ENCODE measurements around the gene MYO1E.
"Not testable (repeated sequence)": the region's sequence is repeated elsewhere in the genome, so short reads cannot be mapped to it uniquely, and the experiment has no call there.

Gene MYO1E

DNA sequence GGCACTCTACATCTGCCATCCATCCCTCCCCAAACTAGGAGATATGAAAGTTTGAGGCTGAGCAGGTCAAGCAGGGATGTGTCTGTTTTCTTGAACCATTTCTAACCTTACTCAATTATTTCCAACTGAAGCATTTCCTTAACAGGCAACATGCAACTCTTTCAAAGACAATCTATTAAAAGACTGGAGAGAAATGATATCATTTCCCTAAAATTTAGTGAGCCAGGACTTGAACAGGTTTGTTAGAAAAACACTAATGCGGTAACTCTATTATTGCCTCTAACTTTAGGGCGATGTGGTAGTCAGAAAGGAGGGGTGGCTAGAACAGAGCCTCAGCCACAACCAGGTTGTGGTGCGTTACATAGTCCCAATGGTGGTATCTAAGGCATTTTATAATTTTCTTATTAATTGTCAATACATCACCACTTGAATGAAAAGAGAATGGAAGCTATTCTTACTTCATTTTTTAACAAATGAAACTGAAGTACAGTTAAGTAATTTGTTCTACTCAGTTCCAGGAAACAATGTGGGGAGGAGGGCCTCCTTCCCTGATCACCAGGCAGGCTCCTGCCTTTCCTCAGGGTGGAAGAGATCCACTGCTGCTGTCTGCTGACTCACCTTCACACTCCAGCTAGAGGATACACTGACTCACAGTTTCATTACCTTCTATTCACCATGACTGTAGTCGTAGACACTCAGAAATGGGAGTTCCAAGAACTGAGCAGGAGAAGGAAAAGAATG is 22.8 kb downstream of the MYO1E start:
- DNase-seq = no peak

GRCh38 chr15:59347915-59348314 is 24.8 kb downstream of the MYO1E start:
- DNase-seq = no peak

GRCh38 chr15:59346951-59347350 is 25.7 kb downstream of the MYO1E start:
- DNase-seq = no peak

DNA sequence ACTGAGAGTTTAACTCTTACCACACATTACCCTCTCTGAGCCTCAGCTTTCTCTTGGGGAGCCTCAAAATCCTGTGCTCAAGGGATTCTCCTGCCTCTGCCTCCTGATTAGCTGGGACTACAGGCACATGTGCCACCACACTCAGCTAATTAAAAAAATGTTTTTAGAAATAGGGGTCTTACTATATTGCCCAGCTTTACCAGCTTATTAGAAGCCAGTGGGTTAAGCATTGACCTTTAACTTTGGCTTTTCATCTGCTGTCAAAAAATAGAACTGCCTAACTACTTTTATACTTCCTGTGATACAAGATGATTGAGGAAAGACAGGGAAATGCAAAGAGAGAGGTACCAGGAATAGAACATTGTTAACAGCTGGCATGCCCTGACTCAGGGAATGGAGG is 27.3 kb downstream of the MYO1E start:
- DNase-seq = no peak

DNA sequence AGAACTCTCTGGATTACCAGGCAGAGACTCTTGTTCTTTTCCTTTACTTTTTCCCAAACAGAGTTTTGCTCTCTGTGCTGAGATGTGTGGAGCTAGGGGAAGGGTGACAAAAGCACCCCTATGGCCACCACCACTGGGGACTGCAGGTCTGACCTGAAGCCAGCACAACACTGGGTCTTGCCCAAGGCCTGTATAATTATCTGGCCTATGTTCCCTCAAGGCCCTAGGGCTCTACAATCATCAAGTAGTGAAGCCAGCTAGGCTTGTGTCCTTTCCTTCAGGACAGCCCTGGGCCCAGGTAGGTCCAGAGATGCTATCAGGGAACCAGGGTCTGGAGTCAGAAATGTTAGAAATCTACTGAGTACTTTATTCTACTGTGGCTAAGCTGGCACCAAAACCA is 28.4 kb downstream of the MYO1E start:
- no peak for DNase-seq

DNA sequence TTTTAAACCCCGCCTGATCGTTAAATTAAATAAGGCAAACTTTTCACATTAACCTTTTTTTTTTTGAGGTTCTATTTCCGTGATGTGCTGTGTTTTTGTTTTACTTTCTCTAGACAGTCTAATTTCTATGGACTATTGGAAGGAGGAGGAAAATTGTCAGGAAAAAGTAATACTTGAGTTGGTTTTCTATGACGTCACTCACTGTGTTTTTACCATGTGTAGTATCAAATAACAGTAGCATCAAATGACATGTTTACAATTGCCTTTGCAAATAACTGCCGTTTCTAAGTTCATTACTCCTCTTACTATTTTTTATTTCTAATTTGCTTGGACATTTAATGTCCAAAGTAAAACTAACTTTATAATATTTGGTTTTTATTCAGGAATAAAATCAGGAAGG is 32.3 kb downstream of the MYO1E start:
- DNase-seq = no peak

DNA sequence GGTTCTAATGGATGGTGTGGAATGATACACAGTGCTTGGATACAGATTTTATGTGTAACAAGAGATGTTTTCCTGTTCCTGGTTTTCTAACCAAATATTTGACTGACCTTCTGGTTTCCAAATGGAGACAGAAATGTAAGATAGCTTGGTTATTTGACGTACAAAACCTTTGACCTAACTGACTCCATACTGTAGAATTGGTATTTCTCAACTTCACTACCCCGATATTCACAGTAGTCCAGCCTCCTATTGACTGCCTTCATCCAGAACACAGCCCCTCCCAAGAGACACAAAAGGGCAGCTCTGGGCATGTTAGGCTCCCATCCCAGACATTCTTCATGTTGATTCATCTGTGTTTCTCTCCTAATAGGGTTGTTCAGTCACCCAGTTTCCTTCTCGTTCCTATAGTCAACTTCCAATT is 33.4 kb downstream of the MYO1E start:
- DNase-seq = no peak

DNA sequence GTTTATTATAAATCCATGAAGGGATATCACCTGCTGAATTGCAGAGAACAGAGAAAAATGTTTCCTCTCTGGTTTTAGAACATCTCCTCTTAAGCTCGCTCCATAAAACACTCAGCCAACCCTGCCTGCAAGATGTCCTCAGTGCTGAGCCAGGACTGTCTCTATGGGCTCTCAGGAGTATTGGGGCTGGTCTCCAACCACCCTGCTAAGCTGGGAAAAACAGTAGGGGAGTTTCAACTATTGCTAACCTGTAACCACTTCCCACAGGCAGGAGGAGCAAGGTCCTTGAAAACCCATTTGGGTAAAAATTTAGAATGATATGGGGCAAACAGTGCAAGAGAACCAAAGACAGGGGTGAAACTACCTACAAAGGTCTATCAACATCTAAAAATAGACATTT is 34.3 kb downstream of the MYO1E start:
- DNase-seq = no peak

- not testable (repeated sequence) for DNase-seq
Observed at GRCh38 chr15:59336725-59337124, 35.9 kb downstream of the MYO1E start.

DNA sequence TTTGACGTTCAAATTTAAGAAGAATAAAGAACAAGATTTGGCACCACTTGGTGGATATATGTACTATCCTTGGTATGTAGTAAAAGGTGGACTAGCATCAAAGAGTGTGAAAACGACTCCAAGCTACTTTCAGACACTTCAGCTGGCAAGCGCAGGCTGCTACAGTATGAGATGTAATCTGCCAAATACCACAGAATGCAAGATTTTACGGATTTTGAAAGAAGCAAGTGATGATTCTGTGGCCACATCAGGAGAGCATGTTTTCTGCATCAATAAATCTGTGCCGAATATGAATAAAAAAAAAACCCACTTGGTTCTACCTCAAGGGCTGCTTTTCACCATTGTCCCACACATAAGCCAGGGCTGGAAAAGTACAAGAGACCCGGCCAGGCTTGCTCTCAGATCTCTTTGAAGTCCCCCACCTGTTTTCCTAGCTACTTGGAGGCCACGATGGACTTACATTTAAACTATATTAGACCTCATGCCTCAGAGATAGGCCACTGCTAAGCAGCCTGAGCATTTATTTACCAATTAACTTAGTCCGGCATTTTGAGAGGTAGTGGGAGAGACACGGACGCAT is 37.4 kb downstream of the MYO1E start:
- DNase-seq = no peak

- no peak for DNase-seq
Observed at GRCh38 chr15:59334076-59334415, 38.6 kb downstream of the MYO1E start.

- DNase-seq = no peak
Observed at GRCh38 chr15:59333401-59334075, 39.1 kb downstream of the MYO1E start.

- DNase-seq = no peak
Observed at GRCh38 chr15:59332009-59332408, 40.7 kb downstream of the MYO1E start.

- no peak for DNase-seq
Observed at GRCh38 chr15:59330649-59331048, 42.0 kb downstream of the MYO1E start.

- no peak for DNase-seq
Observed at GRCh38 chr15:59329570-59330350, 42.9 kb downstream of the MYO1E start.

DNA sequence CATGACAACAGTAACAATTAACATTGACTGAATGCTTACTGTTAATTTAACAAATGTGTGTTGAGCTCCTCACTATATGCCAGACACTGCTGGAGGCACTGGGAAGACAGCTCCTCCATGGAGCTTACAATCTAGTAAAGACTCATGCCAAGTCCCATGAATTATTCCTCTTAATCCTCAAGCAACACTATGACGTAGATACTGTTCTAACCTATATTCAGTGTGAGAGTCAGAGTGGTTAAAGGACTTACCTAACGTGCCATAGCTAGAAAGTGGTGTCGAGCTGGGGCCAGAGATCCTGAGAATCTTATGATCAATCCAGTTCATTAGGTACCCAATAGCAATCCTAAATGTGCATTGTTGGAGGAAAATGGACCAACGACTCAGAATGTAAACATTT is 43.6 kb downstream of the MYO1E start:
- no peak for DNase-seq

DNA sequence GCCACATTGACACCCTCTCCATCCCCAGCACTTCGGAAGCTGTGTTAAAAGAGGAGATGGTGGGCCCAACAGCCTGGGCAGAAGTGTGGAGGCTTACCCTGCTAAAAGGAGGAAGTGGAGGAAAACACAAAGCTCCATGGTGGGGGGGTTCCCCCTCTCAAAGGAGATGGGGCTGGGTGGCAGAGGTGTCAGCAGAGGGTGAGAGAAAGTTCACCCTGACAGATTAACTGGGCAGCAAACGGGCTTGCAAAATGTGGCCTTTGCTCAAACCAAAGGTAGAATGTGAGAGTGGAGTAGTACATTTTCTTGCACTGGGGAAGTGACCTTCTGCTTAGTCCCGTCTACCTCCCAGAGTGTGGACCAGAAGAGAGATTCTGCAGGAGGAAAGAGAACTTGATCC is 44.7 kb downstream of the MYO1E start:
- no peak for DNase-seq

DNA sequence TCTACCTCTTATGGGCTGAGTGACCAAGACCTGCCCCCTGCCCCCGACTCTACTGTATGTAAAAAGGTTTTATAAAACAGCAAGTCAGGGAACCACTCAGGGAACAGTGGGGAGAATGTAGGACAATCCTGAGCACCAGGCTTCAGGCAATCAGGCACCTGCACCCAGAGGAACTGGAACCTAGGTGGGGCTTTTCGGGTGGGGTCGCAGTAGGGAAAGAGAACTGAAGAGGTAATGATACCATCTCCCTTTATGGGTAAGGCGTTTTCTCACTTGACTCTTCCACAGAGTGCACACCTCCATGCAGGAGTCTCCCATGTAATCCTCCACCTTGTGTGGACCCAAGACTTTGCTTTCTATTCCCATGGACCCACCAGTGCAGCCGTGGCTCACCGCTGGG is 45.8 kb downstream of the MYO1E start:
- no peak for DNase-seq

GRCh38 chr15:59322056-59322759 is 50.5 kb downstream of the MYO1E start:
- DNase-seq = peak in 1 of 3 experiments; percentile 44

DNA sequence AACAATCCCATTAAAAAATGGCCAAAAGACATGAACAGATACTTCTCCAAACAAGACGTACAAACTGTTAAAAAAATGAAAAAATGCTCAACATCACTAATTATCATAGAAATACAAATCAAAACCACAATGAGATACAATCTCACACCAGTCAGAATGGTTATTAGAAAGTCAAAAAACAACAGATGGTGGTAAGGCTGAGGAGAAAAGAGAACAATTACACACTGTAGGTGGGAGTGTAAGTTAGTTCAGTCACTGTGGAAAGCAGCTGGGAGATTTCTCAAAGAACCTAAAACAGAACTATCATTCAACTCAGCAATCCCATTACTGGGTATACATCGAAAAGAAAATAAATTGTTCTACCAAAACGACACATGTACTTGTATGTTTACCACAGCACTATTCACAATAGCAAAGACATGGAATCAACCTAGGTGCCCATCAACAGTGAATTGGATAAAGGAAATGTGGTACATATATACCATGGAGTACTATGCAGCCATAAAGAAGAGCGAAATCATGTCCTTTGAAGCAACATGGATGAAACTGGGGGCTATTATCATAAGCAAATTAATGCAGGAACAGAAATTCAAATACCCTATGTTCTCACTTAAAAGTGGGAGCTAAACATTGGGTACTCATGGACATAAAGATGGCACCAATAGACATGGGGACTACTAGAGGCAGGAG is 51.5 kb downstream of the MYO1E start:
- DNase-seq = no peak

DNA sequence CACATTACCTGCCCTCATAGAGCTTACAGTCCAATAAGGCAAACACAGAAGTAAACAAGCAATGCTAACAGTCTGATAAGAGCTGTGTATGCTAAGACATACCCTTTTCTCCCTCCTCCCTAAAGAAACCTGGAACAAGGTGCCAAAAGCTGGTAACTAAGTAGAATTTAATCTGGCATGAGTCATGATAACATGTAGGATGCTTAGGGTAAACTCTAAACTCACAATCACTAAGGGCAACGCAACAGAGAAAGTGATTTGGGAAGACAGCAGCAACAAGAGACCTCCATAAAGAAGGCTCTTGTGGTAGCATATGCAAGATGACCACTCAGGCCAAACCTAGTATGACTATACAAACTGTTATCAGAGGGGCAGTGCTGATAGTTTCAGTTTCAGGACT is 55.5 kb downstream of the MYO1E start:
- no peak for DNase-seq

GRCh38 chr15:59315914-59316451 is 56.7 kb downstream of the MYO1E start:
- peak in 2 of 3 experiments; percentile 34 to 35 for DNase-seq

All from NCI-H1417 (cell line).